Measurements from ENCODE around the gene OTUB2. TPM values are rescaled to one million over a fixed set of nuclear protein-coding genes. Genes with fewer than 3 reads are reported as not detected.

OTUB2 gene
- total RNA-seq, 1 donor from 2014 or later, result 6.8 TPM

- Histone ChIP-seq H3K27ac (no peak overlapping the region), H3F3A (ENCODE audit: low read depth) (peaks cover 4% of the 10 kb centered on the region), H3K36me3 (no peaks in the 10 kb centered on the region), H2AFZ (replicated peaks) (no peak overlapping the region), H3K4me1 (peaks cover 4% of the 10 kb centered on the region), H3K4me3 (no peak overlapping the region), H3K9me3 (ENCODE audit: low read depth) (no peaks in the 10 kb centered on the region), H3K4me2 (no peak overlapping the region), H3K9ac (no peak overlapping the region), H4K20me1 (ENCODE audit: low read depth) (peaks cover 7% of the 10 kb centered on the region), H3K27me3 (no peaks in the 10 kb centered on the region), H3K79me2 (ENCODE audit: low read depth) (peaks cover 3% of the 10 kb centered on the region)
- TF ChIP-seq EZH2 (IDR thresholded peaks at IDR 0.05) (no peak), EZH2phosphoT487 (IDR thresholded peaks at IDR 0.05) (no peak), CTCF (IDR thresholded peaks at IDR 0.05) (no peak)
- Mint-ChIP-seq H3K4me1 (peaks cover 21% of the 10 kb centered on the region), H3K4me3 (no peak overlapping the region), H3K9me3 (no peaks in the 10 kb centered on the region), H3K27me3 (ENCODE audit: insufficient read depth, low read depth) (peaks cover 10% of the 10 kb centered on the region), H3K27ac (no peak overlapping the region), H3K36me3 (peaks cover 9% of the 10 kb centered on the region)
- DNase-seq (ENCODE audit: low spot score), result no peak
These were observed 5.2 kb downstream of the OTUB2 start for GRCh38 chr14:94031161-94031882.

- Histone ChIP-seq H3K9me3 (ENCODE audit: low read depth) (no peaks in the 10 kb centered on the region), H3F3A (ENCODE audit: low read depth) (peaks cover 2% of the 10 kb centered on the region), H3K4me3 (no peak overlapping the region), H3K36me3 (no peaks in the 10 kb centered on the region), H3K4me2 (no peak overlapping the region), H3K4me1 (peaks cover 2% of the 10 kb centered on the region), H3K27ac (no peak overlapping the region), H4K20me1 (ENCODE audit: low read depth) (peaks cover 12% of the 10 kb centered on the region), H3K79me2 (ENCODE audit: low read depth) (peaks cover 3% of the 10 kb centered on the region), H2AFZ (replicated peaks) (no peak overlapping the region), H3K27me3 (no peaks in the 10 kb centered on the region), H3K9ac (no peak overlapping the region)
- no peak for TF ChIP-seq EZH2phosphoT487 (IDR thresholded peaks at IDR 0.05)
- no peak for TF ChIP-seq EZH2 (IDR thresholded peaks at IDR 0.05)
- peaks cover 9% of the 10 kb centered on the region for H3K36me3 Mint-ChIP-seq
- H3K27me3 Mint-ChIP-seq (ENCODE audit: insufficient read depth, low read depth), result peaks cover 10% of the 10 kb centered on the region
- no peaks in the 10 kb centered on the region for H3K9me3 Mint-ChIP-seq
- peaks cover 24% of the 10 kb centered on the region for H3K4me1 Mint-ChIP-seq
- H3K27ac Mint-ChIP-seq, result no peak overlapping the region
- no peak for DNase-seq (ENCODE audit: low spot score)
- H3K4me3 Mint-ChIP-seq, result no peak overlapping the region
These were observed 5.7 kb downstream of the OTUB2 start for GRCh38 chr14:94031883-94032279.

GRCh38 chr14:94034886-94035285, 8.7 kb downstream of the OTUB2 start:
- no peak for DNase-seq (ENCODE audit: low spot score)
- H3K27ac Mint-ChIP-seq, result no peak overlapping the region
- peaks cover 5% of the 10 kb centered on the region for H3K36me3 Mint-ChIP-seq
- no peak for TF ChIP-seq EZH2phosphoT487 (IDR thresholded peaks at IDR 0.05)
- TF ChIP-seq EZH2 (IDR thresholded peaks at IDR 0.05), result no peak
- TF ChIP-seq CTCF (IDR thresholded peaks at IDR 0.05), result no peak
- no peaks in the 10 kb centered on the region for H3K9me3 Mint-ChIP-seq
- Histone ChIP-seq H3K9me3 (ENCODE audit: low read depth) (no peaks in the 10 kb centered on the region), H3K4me3 (no peak overlapping the region), H3K4me2 (no peak overlapping the region), H3K36me3 (no peaks in the 10 kb centered on the region), H4K20me1 (ENCODE audit: low read depth) (peaks cover 17% of the 10 kb centered on the region), H3K9ac (no peak overlapping the region), H3F3A (ENCODE audit: low read depth) (no peaks in the 10 kb centered on the region), H3K4me1 (no peaks in the 10 kb centered on the region), H3K79me2 (ENCODE audit: low read depth) (no peaks in the 10 kb centered on the region), H3K27ac (no peak overlapping the region), H2AFZ (replicated peaks) (no peak overlapping the region), H3K27me3 (no peaks in the 10 kb centered on the region)
- no peak overlapping the region for H3K4me3 Mint-ChIP-seq
- H3K27me3 Mint-ChIP-seq (ENCODE audit: insufficient read depth, low read depth), result peaks cover 4% of the 10 kb centered on the region
- peaks cover 15% of the 10 kb centered on the region for H3K4me1 Mint-ChIP-seq
